Measurements from ENCODE around the gene LYRM9. TPM values are rescaled to one million over a fixed set of nuclear protein-coding genes. Genes with fewer than 3 reads are reported as not detected.

LYRM9 gene
- total RNA-seq, 2 donors from 2014 or later, result 5.7 to 8.7 TPM

Other genes starting within 250 kb of the LYRM9 start
- gene NOS2, start 92.8 kb downstream of the LYRM9 start, total RNA-seq, result under 1 TPM in 1 of 2 donors, not detected in 1; 0.05 TPM
- 10 to 100 TPM; 19.4 to 22.5 TPM for gene NLK, start 149.3 kb upstream of the LYRM9 start, total RNA-seq